ENCODE results near the gene ALDH1A1. TPM values are rescaled to one million over a fixed set of nuclear protein-coding genes. Genes with fewer than 3 reads are reported as not detected.

Gene ALDH1A1
- total and polyA plus RNA-seq, 7 experiments from 2014 or later, result 1.0 to 11.9 (median 2.0) TPM; not detected in 3

DNA sequence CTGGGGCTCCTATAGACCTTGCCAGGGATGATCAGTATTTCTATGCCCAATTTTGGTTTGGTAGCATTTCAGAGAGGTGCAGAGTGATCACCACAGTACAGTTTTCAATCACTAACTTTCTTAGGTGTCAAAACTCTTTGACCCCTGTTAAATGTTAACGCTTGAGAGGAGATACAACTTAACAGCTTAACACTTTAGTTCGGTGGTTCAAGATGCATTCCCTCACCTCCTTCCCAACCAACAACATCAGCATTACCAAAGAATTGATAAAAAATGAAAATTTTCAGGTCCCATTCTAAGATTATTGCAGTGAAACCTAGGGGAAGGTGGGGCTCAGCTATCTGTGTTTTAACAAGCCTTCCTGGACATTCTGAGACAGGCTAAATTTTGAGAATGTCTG, 16.2 kb downstream of the ALDH1A1 start:
- intact Hi-C loops (cut with micrococcal nuclease), result no loop called here
- H3K36me3 ChIP-seq (ENCODE audit: control insufficient read depth in 2 of 3, insufficient read depth in 3 of 3, low read length in 3 of 3), result no peaks in the 10 kb centered on the region
- POLR2A ChIA-PET, result no interaction called here
- H3K27me3 ChIP-seq (ENCODE audit: control insufficient read depth in 2 of 2, insufficient read depth in 2 of 2, low read length in 2 of 2), result no peaks in the 10 kb centered on the region
- H3K4me1 ChIP-seq (ENCODE audit: control insufficient read depth in 2 of 2, insufficient read depth in 2 of 2, low read length in 2 of 2), result no peaks in the 10 kb centered on the region
- H3K9me3 Mint-ChIP-seq, result peaks cover 0 to 4% (median 0%) of the 10 kb centered on the region in 11 donors
- no peaks in the 10 kb centered on the region for H3K9me3 ChIP-seq (ENCODE audit: control insufficient read depth in 2 of 3, low read length in 3 of 3)
- CTCF ChIA-PET, result no interaction called here
- no peak overlapping the region for H3K4me3 Mint-ChIP-seq
- no peaks in the 10 kb centered on the region for H3K4me1 Mint-ChIP-seq
- DNase-seq (no peak), ATAC-seq (no peak)
- no peak overlapping the region for H3K4me3 ChIP-seq (ENCODE audit: low read length)
- no peak overlapping the region for H3K27ac ChIP-seq (ENCODE audit: low read depth, low read length)
- H3K36me3 Mint-ChIP-seq, result no peaks in the 10 kb centered on the region
- no peak overlapping the region for H3K27ac Mint-ChIP-seq
- H3K27me3 Mint-ChIP-seq, result peaks cover under 1 to 10% (median 4%) of the 10 kb centered on the region in 5 donors

DNA sequence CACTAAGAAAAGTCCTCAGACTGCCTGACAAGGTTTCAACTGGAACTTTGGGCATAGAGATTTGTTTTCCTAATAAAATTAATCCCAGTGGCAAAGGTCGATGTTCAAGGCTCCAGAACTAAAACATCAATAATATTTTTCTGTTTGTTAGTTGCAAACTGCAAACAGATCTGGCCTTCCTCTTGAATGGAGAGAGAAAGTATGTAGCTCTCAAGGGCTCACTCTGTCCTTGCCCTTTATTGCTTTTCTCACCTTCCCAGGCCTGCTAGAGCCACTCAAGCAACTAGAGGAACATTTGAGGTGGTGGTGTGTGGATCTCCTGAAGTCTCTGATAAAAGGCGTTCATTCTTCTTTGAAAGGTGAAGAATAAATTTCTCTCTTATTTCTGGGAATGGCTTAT, 16.6 kb downstream of the ALDH1A1 start:
- ChIA-PET POLR2A (no interaction called here), CTCF (no interaction called here)
- H3K9me3 ChIP-seq (ENCODE audit: control insufficient read depth in 2 of 3, low read length in 3 of 3), result no peaks in the 10 kb centered on the region
- no peak overlapping the region for H3K4me3 ChIP-seq (ENCODE audit: low read length)
- no peak overlapping the region for H3K27ac Mint-ChIP-seq
- H3K27me3 Mint-ChIP-seq, result peaks cover 0 to 10% (median 0%) of the 10 kb centered on the region in 5 donors
- H3K4me1 ChIP-seq (ENCODE audit: control insufficient read depth in 2 of 2, insufficient read depth in 2 of 2, low read length in 2 of 2), result no peaks in the 10 kb centered on the region
- no peak overlapping the region for H3K27ac ChIP-seq (ENCODE audit: low read depth, low read length)
- H3K27me3 ChIP-seq (ENCODE audit: control insufficient read depth in 2 of 2, insufficient read depth in 2 of 2, low read length in 2 of 2), result no peaks in the 10 kb centered on the region
- no peaks in the 10 kb centered on the region for H3K36me3 Mint-ChIP-seq
- H3K4me3 Mint-ChIP-seq, result no peak overlapping the region
- H3K36me3 ChIP-seq (ENCODE audit: control insufficient read depth in 2 of 3, insufficient read depth in 3 of 3, low read length in 3 of 3), result no peaks in the 10 kb centered on the region
- DNase-seq (no peak), ATAC-seq (no peak)
- intact Hi-C loops (cut with micrococcal nuclease), result no loop called here
- peaks cover 0 to 4% (median 0%) of the 10 kb centered on the region in 11 donors for H3K9me3 Mint-ChIP-seq
- H3K4me1 Mint-ChIP-seq, result no peaks in the 10 kb centered on the region

DNA sequence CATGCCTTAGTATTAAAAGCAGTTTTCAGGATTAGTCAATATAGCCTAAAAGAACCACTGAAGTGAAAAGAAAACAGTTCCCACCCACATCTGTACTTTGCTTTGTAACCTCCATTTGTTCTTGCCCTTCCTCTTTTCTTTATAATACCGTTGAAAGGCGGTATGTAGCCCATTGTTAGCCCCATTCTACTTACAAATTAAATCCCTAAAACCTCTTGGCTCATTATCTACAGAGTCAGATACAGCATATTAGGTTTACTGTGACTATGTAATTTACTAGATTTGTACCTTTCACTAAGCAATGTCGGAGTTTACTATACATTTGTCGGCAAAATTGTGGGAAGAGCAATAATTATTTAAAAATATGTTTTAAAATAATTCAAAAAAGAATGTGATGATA, 17.3 kb downstream of the ALDH1A1 start:
- no peak for ATAC-seq
- Histone ChIP-seq H3K9me3 (ENCODE audit: control insufficient read depth in 2 of 3, low read length in 3 of 3) (no peaks in the 10 kb centered on the region), H3K36me3 (ENCODE audit: control insufficient read depth in 2 of 3, insufficient read depth in 3 of 3, low read length in 3 of 3) (no peaks in the 10 kb centered on the region), H3K27me3 (ENCODE audit: control insufficient read depth in 2 of 2, insufficient read depth in 2 of 2, low read length in 2 of 2) (no peaks in the 10 kb centered on the region), H3K27ac (ENCODE audit: low read depth, low read length) (no peak overlapping the region), H3K4me3 (ENCODE audit: low read length) (no peak overlapping the region), H3K4me1 (ENCODE audit: control insufficient read depth in 2 of 2, insufficient read depth in 2 of 2, low read length in 2 of 2) (no peaks in the 10 kb centered on the region)
- intact Hi-C loops (cut with micrococcal nuclease), result no loop called here
- Mint-ChIP-seq H3K36me3 (no peaks in the 10 kb centered on the region), H3K9me3 (peaks cover 0 to 4% (median 0%) of the 10 kb centered on the region in 11 donors), H3K4me1 (no peaks in the 10 kb centered on the region), H3K4me3 (no peak overlapping the region), H3K27me3 (peaks cover 0 to 10% (median 0%) of the 10 kb centered on the region in 5 donors), H3K27ac (no peak overlapping the region)
- POLR2A ChIA-PET, result no interaction called here
- CTCF ChIA-PET, result no interaction called here
- DNase-seq, result no peak

DNA sequence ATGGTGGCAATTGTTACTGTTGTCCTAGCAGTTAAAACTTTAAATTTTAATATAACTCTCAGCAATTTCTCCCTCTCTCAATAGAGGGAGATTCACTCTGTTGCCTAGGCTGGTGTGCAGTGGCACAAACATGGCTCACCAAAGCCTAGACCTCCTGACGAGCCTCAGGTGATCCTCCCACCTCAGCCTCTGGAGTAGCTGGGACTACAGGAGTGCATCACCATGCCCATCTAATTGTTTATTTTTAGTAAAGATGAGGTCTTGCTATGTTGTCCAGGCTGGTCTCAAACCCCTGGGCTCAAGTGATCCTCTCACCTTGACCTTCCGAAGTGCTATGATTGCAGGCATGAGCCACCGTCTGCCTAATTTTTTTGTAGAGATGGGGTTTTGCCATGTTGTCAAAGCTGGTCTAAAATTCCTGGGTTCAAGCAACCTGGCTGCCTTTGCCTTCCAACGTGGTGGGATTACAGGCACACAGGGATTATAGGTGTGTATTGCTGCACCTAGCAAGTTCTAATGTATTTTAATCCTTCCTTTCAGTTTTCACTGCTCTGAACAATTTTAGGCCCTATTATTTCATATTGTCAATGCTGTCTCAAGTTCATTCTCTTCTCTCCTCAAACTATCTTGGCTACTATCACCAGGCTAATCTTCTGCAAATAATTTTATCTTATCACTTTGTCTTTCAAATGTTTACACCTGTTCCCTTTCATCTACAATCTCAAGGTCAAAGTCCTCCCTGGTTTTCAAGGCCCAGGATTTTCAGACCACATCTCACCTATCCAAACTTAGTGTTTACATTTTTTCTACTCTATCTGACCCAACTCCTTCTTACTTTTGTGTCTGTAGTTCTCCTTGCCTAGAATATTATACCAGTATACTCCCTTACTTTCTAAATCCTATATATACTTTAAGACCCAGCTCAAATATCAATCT, 18.9 kb downstream of the ALDH1A1 start:
- POLR2A ChIA-PET, result no interaction called here

DNA sequence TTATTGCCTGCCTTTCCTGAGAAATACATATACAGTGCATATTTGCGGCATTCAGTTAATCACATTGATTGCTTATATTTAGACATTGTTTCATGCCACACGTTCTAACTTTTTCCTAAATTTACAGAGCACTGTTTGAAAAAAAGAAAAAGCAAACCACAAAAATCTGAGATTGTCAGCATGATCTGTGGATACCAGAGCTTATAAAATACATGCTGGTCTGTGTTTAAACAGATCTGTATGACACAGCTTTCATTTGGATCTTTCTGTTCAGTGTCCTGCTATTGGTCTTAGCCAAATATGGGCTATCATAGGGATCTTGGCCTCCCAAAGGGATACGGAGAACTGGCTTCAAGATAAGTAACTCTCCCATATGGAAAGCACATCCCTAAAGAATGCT, 20.2 kb downstream of the ALDH1A1 start:
- Histone ChIP-seq H3K9me3 (ENCODE audit: control insufficient read depth in 2 of 3, low read length in 3 of 3) (no peaks in the 10 kb centered on the region), H3K4me3 (ENCODE audit: low read length) (no peak overlapping the region), H3K36me3 (ENCODE audit: control insufficient read depth in 2 of 3, insufficient read depth in 3 of 3, low read length in 3 of 3) (no peaks in the 10 kb centered on the region), H3K27me3 (ENCODE audit: control insufficient read depth in 2 of 2, insufficient read depth in 2 of 2, low read length in 2 of 2) (no peaks in the 10 kb centered on the region), H3K4me1 (ENCODE audit: control insufficient read depth in 2 of 2, insufficient read depth in 2 of 2, low read length in 2 of 2) (no peaks in the 10 kb centered on the region), H3K27ac (ENCODE audit: low read depth, low read length) (no peak overlapping the region)
- H3K36me3 Mint-ChIP-seq, result no peaks in the 10 kb centered on the region
- CTCF ChIA-PET, result no interaction called here
- no peak for DNase-seq
- intact Hi-C loops (cut with micrococcal nuclease), result no loop called here
- no peak overlapping the region for H3K27ac Mint-ChIP-seq
- H3K4me1 Mint-ChIP-seq, result no peaks in the 10 kb centered on the region
- no peak for ATAC-seq
- H3K4me3 Mint-ChIP-seq, result no peak overlapping the region
- POLR2A ChIA-PET, result no interaction called here
- peaks cover 0 to 4% (median 0%) of the 10 kb centered on the region in 11 donors for H3K9me3 Mint-ChIP-seq
- peaks cover 0 to 10% (median 0%) of the 10 kb centered on the region in 5 donors for H3K27me3 Mint-ChIP-seq

More for the DNA sequence above, 18.9 kb downstream of the ALDH1A1 start:
- DNase-seq (no peak), ATAC-seq (no peak)
- Mint-ChIP-seq H3K27ac (no peak overlapping the region), H3K27me3 (peaks cover 0 to 10% (median 0%) of the 10 kb centered on the region in 5 donors), H3K9me3 (peaks cover 0 to 4% (median 0%) of the 10 kb centered on the region in 11 donors), H3K36me3 (no peaks in the 10 kb centered on the region), H3K4me1 (no peaks in the 10 kb centered on the region), H3K4me3 (no peak overlapping the region)
- Histone ChIP-seq H3K27ac (ENCODE audit: low read depth, low read length) (no peak overlapping the region), H3K9me3 (ENCODE audit: control insufficient read depth in 2 of 3, low read length in 3 of 3) (no peaks in the 10 kb centered on the region), H3K27me3 (ENCODE audit: control insufficient read depth in 2 of 2, insufficient read depth in 2 of 2, low read length in 2 of 2) (no peaks in the 10 kb centered on the region), H3K4me1 (ENCODE audit: control insufficient read depth in 2 of 2, insufficient read depth in 2 of 2, low read length in 2 of 2) (no peaks in the 10 kb centered on the region), H3K4me3 (ENCODE audit: low read length) (no peak overlapping the region), H3K36me3 (ENCODE audit: control insufficient read depth in 2 of 3, insufficient read depth in 3 of 3, low read length in 3 of 3) (no peaks in the 10 kb centered on the region)
- intact Hi-C loops (cut with micrococcal nuclease), result no loop called here
- CTCF ChIA-PET, result no interaction called here

DNA sequence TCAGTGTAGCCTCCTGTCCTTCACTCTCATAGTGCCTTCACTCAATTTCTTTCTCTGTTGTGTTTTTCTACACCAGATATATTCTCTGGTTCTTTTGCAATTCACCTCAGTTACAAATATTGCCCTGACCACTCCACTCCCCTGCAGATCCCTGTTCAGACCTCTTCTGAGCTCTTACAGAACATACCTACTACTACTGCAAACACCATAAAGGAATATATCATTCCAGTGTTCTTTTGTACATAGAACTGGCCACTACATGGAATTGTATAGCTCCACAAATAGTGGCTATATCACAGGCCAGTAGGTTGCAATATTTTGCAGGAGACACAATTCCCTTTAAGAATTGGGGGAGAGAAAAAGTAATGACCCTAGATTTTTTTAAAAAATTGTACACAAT, 21.0 kb downstream of the ALDH1A1 start:
- Mint-ChIP-seq H3K36me3 (no peaks in the 10 kb centered on the region), H3K27ac (no peak overlapping the region), H3K4me1 (no peaks in the 10 kb centered on the region), H3K27me3 (peaks cover 0 to 10% (median 0%) of the 10 kb centered on the region in 5 donors), H3K4me3 (no peak overlapping the region), H3K9me3 (peaks cover 0 to 4% (median 0%) of the 10 kb centered on the region in 11 donors)
- CTCF ChIA-PET, result no interaction called here
- POLR2A ChIA-PET, result no interaction called here
- DNase-seq (no peak), ATAC-seq (no peak)
- Histone ChIP-seq H3K4me1 (ENCODE audit: control insufficient read depth in 2 of 2, insufficient read depth in 2 of 2, low read length in 2 of 2) (no peaks in the 10 kb centered on the region), H3K9me3 (ENCODE audit: control insufficient read depth in 2 of 3, low read length in 3 of 3) (no peaks in the 10 kb centered on the region), H3K27me3 (ENCODE audit: control insufficient read depth in 2 of 2, insufficient read depth in 2 of 2, low read length in 2 of 2) (no peaks in the 10 kb centered on the region), H3K4me3 (ENCODE audit: low read length) (no peak overlapping the region), H3K36me3 (ENCODE audit: control insufficient read depth in 2 of 3, insufficient read depth in 3 of 3, low read length in 3 of 3) (no peaks in the 10 kb centered on the region), H3K27ac (ENCODE audit: low read depth, low read length) (no peak overlapping the region)
- intact Hi-C loops (cut with micrococcal nuclease), result no loop called here

DNA sequence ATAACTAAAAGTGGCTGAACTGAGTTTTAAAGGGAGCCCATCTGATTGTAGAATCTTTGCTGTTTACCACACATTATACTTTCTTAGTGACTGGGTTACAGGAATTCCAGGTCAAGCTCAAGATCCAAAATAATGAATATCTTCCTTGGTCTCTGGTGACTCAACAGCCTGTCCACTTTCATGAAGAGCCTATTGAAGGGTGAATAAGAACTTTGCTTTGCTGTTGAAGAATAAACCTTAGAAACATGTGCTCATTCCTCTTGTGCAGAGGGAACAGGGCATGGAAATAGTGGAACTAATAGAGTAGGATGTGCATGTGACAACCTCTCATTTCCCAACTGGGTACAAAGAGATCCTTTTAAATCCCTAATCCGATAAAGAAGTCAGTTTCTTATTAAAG, 21.4 kb downstream of the ALDH1A1 start:
- Histone ChIP-seq H3K9me3 (ENCODE audit: control insufficient read depth in 2 of 3, low read length in 3 of 3) (no peaks in the 10 kb centered on the region), H3K4me3 (ENCODE audit: low read length) (no peak overlapping the region), H3K4me1 (ENCODE audit: control insufficient read depth in 2 of 2, insufficient read depth in 2 of 2, low read length in 2 of 2) (no peaks in the 10 kb centered on the region), H3K27ac (ENCODE audit: low read depth, low read length) (no peak overlapping the region), H3K27me3 (ENCODE audit: control insufficient read depth in 2 of 2, insufficient read depth in 2 of 2, low read length in 2 of 2) (no peaks in the 10 kb centered on the region), H3K36me3 (ENCODE audit: control insufficient read depth in 2 of 3, insufficient read depth in 3 of 3, low read length in 3 of 3) (no peaks in the 10 kb centered on the region)
- no peaks in the 10 kb centered on the region for H3K36me3 Mint-ChIP-seq
- intact Hi-C loops (cut with micrococcal nuclease), result no loop called here
- H3K27me3 Mint-ChIP-seq, result peaks cover 0 to 10% (median 0%) of the 10 kb centered on the region in 5 donors
- POLR2A ChIA-PET, result no interaction called here
- H3K4me3 Mint-ChIP-seq, result no peak overlapping the region
- CTCF ChIA-PET, result no interaction called here
- H3K27ac Mint-ChIP-seq, result no peak overlapping the region
- H3K4me1 Mint-ChIP-seq, result no peaks in the 10 kb centered on the region
- peaks cover 0 to 4% (median 0%) of the 10 kb centered on the region in 11 donors for H3K9me3 Mint-ChIP-seq
- no peak for DNase-seq
- ATAC-seq, result no peak
